NCI-H748 treated with DMSO at 0.1 percent for 48 hours (cell line): ENCODE data around the gene ACTA2.

Experiments
- DNase-seq: peaks from one replicate; lab custom pipeline; 2025; lab: John Stamatoyannopoulos, UW

The ACTA2 gene

GRCh38 chr10:88952647-88953111 is at the start of gene ACTA2:
TSS of gene ACTA2 (minus strand) at chr10:88952773. CDS start at chr10:88948930, 3,843 bp downstream.
- DNase-seq = no peak

- DNase-seq = no peak
Measured at GRCh38 chr10:89001729-89002072, 49.1 kb upstream of the ACTA2 start.

- DNase-seq = no peak
Measured at GRCh38 chr10:89001024-89001728, 48.6 kb upstream of the ACTA2 start.

- DNase-seq = no peak
Measured at GRCh38 chr10:88999625-89000024, 47.1 kb upstream of the ACTA2 start.

- DNase-seq = no peak
Measured at GRCh38 chr10:88996927-88997326, 44.4 kb upstream of the ACTA2 start.

GRCh38 chr10:88995156-88995876 is 42.7 kb upstream of the ACTA2 start:
- DNase-seq = no peak

- DNase-seq = no peak
Measured at GRCh38 chr10:88994019-88994418, 41.4 kb upstream of the ACTA2 start.

GRCh38 chr10:88992921-88993524 is 40.5 kb upstream of the ACTA2 start:
- no peak for DNase-seq

GRCh38 chr10:88991899-88992320 is 39.3 kb upstream of the ACTA2 start:
- no peak for DNase-seq

- no peak for DNase-seq
Measured at GRCh38 chr10:88991161-88991898, 38.8 kb upstream of the ACTA2 start.

- peak; percentile 3 for DNase-seq
Measured at GRCh38 chr10:88990384-88991160, 38.0 kb upstream of the ACTA2 start, which contains the start of gene FAS. TSS of gene FAS (plus strand) at chr10:88990798. CDS start at chr10:88990877, 79 bp downstream.

GRCh38 chr10:88989824-88990383 is 37.3 kb upstream of the ACTA2 start:
- DNase-seq = no peak

- no peak for DNase-seq
Measured at GRCh38 chr10:88989423-88989822, 36.9 kb upstream of the ACTA2 start.

GRCh38 chr10:88987840-88988239 is 35.3 kb upstream of the ACTA2 start:
- no peak for DNase-seq

GRCh38 chr10:88987243-88987725 is 34.7 kb upstream of the ACTA2 start:
- no peak for DNase-seq

GRCh38 chr10:88986549-88987242 is 34.1 kb upstream of the ACTA2 start:
- no peak for DNase-seq

- no peak for DNase-seq
Measured at GRCh38 chr10:88984525-88984924, 32.0 kb upstream of the ACTA2 start.

- DNase-seq = no peak
Measured at GRCh38 chr10:88983939-88984338, 31.4 kb upstream of the ACTA2 start.

- no peak for DNase-seq
Measured at GRCh38 chr10:88983206-88983605, 30.6 kb upstream of the ACTA2 start.

GRCh38 chr10:88982366-88982765 is 29.8 kb upstream of the ACTA2 start:
- DNase-seq = no peak
